Measurements from ENCODE around the gene TCTN2.

DNA sequence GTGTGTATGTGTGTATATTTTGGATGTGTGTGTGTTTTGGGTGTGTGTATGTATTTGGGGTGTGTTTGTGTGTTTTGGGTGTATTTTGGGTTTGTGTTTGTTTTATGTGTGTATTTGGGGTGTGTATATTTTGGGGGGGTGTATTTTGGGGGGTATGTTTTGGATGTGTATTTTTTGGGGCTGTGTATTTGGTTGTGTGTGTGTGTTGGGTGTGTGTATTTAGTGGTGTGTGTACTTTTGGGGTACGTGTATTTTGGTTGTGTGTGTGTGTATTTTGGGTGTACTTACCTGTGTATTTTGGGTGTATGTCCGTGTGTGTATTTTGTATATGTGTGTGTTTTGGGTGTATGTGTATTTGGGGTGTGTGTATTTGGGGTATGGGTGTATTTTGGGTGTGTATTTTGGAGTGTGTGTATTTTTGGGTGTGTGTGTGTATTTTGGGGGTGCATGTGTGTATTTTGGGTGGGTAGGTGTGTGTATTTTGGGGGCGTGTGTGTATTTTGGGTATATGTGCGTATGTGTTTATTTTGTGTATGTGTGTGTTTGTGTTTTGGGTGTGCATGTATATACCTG is 16.7 kb upstream of the TCTN2 start:
- no peak for TF ChIP-seq POLR2AphosphoS5 (IDR thresholded peaks at IDR 0.05; ENCODE audit: low read depth)
- no peak for TF ChIP-seq REST (IDR thresholded peaks at IDR 0.05; ENCODE audit: insufficient replicate concordance, low read depth)
- no peak for TF ChIP-seq CTCF (IDR thresholded peaks at IDR 0.05; ENCODE audit: insufficient read depth, low read length)
- TF ChIP-seq GABPA (IDR thresholded peaks at IDR 0.05; ENCODE audit: low read depth), result no peak
- no peak for TF ChIP-seq SPI1 (IDR thresholded peaks at IDR 0.05; ENCODE audit: borderline replicate concordance, low read depth)

Measured in HL-60 (cell line).